B cell (primary cell): ENCODE results near the gene ALOX15B. TPM values are rescaled to one million over a fixed set of nuclear protein-coding genes. Genes with fewer than 3 reads are reported as not detected.

Experiments
- ATAC-seq: fragments of 200-7000 bp; cut with Tn5 transposase; one replicate; pipeline ENCODE4 v1.10.0; 2021; ENCODE audit warnings: low read depth, mild to moderate bottlenecking, moderate number of reproducible peaks, moderate library complexity
- CTCF ChIA-PET: fragments of 350-600 bp; sonication (Branson Sonifier 250); formaldehyde crosslinking; loops from one replicate; lab custom pipeline; 2021; ENCODE audit warnings: antibody characterized with exemption, inconsistent platforms; lab: Charles Lee
- POLR2A ChIA-PET: fragments of 350-600 bp; sonication (Branson Sonifier 250); formaldehyde crosslinking; loops from one replicate; lab custom pipeline; 2021; ENCODE audit warnings: antibody characterized with exemption; lab: Charles Lee
- DNase-seq: peaks from one replicate; pipeline ENCODE4 v3.0.0; 2013
- H2AFZ ChIP-seq: 2 replicates; pipeline ENCODE4 v1.6.1; 2012; ENCODE audit warnings: mild to moderate bottlenecking, low read depth, low read length; ENCODE audit not compliant: insufficient read depth, poor library complexity, severe bottlenecking
- H3K27ac ChIP-seq, 2 donors: 1 replicate in 1 of 2; 2 replicates in 1 of 2; pipeline ENCODE4 v1.5.1; 2012 to 2013; ENCODE audit warnings: low read length in 2 of 2, mild to moderate bottlenecking in 2 of 2, moderate library complexity in 1 of 2
- H3K27me3 ChIP-seq, 4 experiments: fragments of 200-600 bp in 1 of 4; sonication (generic) in 1 of 4; replicated peaks in 1 of 4; 1 replicate in 2 of 4; 2 replicates in 2 of 4; pipeline versions ENCODE4 v1.6.1 to v1.7.0; 2013 to 2016; ENCODE audit warnings: low read length in 3 of 4, mild to moderate bottlenecking in 2 of 4, mixed read lengths in 1 of 4, moderate library complexity in 1 of 4; ENCODE audit not compliant: insufficient read depth in 4 of 4, control insufficient read depth in 3 of 4; ENCODE audit errors: control extremely low read depth in 1 of 4
- H3K36me3 ChIP-seq, 2 experiments: replicated peaks in 1 of 2; 1 replicate in 1 of 2; 2 replicates in 1 of 2; pipeline versions ENCODE4 v1.6.1 to v1.7.1; 2013; ENCODE audit warnings: low read length in 1 of 2; ENCODE audit not compliant: insufficient read depth in 2 of 2, control insufficient read depth in 1 of 2; ENCODE audit errors: control extremely low read depth in 1 of 2, extremely low read depth in 1 of 2
- H3K4me1 ChIP-seq, 2 donors: fragments of 200-600 bp in 1 of 2; sonication (generic) in 1 of 2; 1 replicate in 1 of 2; 2 replicates in 1 of 2; pipeline versions ENCODE4 v1.5.1 to v1.6.1; 2013 to 2017; ENCODE audit warnings: low read length in 2 of 2; ENCODE audit not compliant: control insufficient read depth in 2 of 2, insufficient read depth in 2 of 2
- H3K4me2 ChIP-seq: replicated peaks from 2 replicates; pipeline ENCODE3; 2012; ENCODE audit warnings: mild to moderate bottlenecking, low read depth, low read length; ENCODE audit not compliant: poor library complexity, severe bottlenecking
- H3K4me3 ChIP-seq, 5 experiments: fragments of 200-600 bp in 1 of 5; sonication (generic) in 1 of 5; 1 replicate in 3 of 5; 2 replicates in 2 of 5; pipeline versions ENCODE4 v1.5.1 to v1.7.0; 2011 to 2016; ENCODE audit warnings: low read length in 4 of 5, mild to moderate bottlenecking in 4 of 5, low read depth in 2 of 5, control low read depth in 1 of 5, moderate library complexity in 1 of 5; ENCODE audit not compliant: insufficient read depth in 1 of 5; ENCODE audit errors: control extremely low read depth in 1 of 5, extremely low read depth in 1 of 5
- H3K79me2 ChIP-seq: fragments of 200-600 bp; sonication (generic); one replicate; pipeline ENCODE4 v1.6.0; 2016; ENCODE audit warnings: low read length; ENCODE audit not compliant: control insufficient read depth, insufficient read depth
- H3K9ac ChIP-seq: fragments of 200-600 bp; sonication (generic); 2 replicates; pipeline ENCODE4 v1.6.1; 2017; ENCODE audit warnings: mild to moderate bottlenecking, low read length, moderate library complexity
- H3K9me3 ChIP-seq, 3 donors: one replicate each; pipeline versions ENCODE4 v1.6.1 to v1.7.1; 2013; ENCODE audit warnings: low read length in 2 of 3; ENCODE audit not compliant: control insufficient read depth in 2 of 3, insufficient read depth in 1 of 3; ENCODE audit errors: control extremely low read depth in 1 of 3
- H4K20me1 ChIP-seq: 2 replicates; pipeline ENCODE4 v1.6.0; 2012; ENCODE audit warnings: mild to moderate bottlenecking, low read length; ENCODE audit not compliant: insufficient read depth, control insufficient read depth, poor library complexity, severe bottlenecking
- H3K27ac Mint-ChIP-seq: one replicate; pipeline ENCODE4 v1.8.0; 2021; ENCODE audit warnings: mixed read lengths
- H3K27me3 Mint-ChIP-seq: one replicate; pipeline ENCODE4 v1.8.0; 2021; ENCODE audit warnings: mixed read lengths
- H3K4me1 Mint-ChIP-seq: one replicate; pipeline ENCODE4 v1.8.0; 2021; ENCODE audit warnings: mixed read lengths
- H3K4me3 Mint-ChIP-seq: one replicate; pipeline ENCODE4 v1.8.0; 2021; ENCODE audit warnings: mixed read lengths
- H3K9me3 Mint-ChIP-seq: one replicate; pipeline ENCODE4 v1.8.0; 2022; ENCODE audit warnings: mixed read lengths; ENCODE audit not compliant: insufficient read depth
- EZH2 ChIP-seq: IDR thresholded peaks from 2 replicates; pipeline ENCODE4 v1.6.1; 2012; ENCODE audit warnings: borderline replicate concordance, low read depth, mild to moderate bottlenecking, moderate library complexity, low read length; ENCODE audit not compliant: insufficient read depth, poor library complexity, severe bottlenecking
- WGBS: methylation state at CpG from one replicate; pipeline ENCODE4 v1.1.5; 2013; ENCODE audit warnings: missing lambda C conversion rate; ENCODE audit not compliant: insufficient coverage; 5-methylcytosine and 5-hydroxymethylcytosine counted together
- intact Hi-C: fragments of 100-400 bp; cut with micrococcal nuclease; formaldehyde crosslinking; loops from one replicate; pipeline ENCODE4 v1.10.0; 2022
- polyA plus RNA-seq: library from polyadenylated mRNA; depleted of rRNA; stranded (reverse); fragments of >200 nt; gene quantifications from 2 replicates; pipeline ENCODE4 v1.2.3, GENCODE V29; 2012
- total RNA-seq, 2 donors: library from RNA; stranded (reverse); fragments of 120-200 nt in 1 of 2; gene quantifications; 1 replicate in 1 of 2; 2 replicates in 1 of 2; pipeline versions ENCODE4 v1.2.3 to v1.2.4, GENCODE V29; 2013 to 2022
- TF ChIP-seq, protein P1 (sequence below): fragments of 200-600 bp; IDR thresholded peaks from one replicate; pipeline ENCODE4 v1.8.0; 2022; ENCODE audit warnings: antibody characterized with exemption, mild to moderate bottlenecking

The ALOX15B gene
- total and polyA plus RNA-seq, 2 donors (not counting 1 experiment from before 2014, with no cell fraction given): 0.03 TPM; not detected in 1

- no peak overlapping the region for H3K27ac Mint-ChIP-seq
- H3K9me3 Mint-ChIP-seq: peaks cover 2% of the 10 kb centered on the region
- Histone ChIP-seq H3K36me3 (no peaks in the 10 kb centered on the region), H2AFZ (no peak overlapping the region), H3K9ac (no peak overlapping the region), H3K9me3 (peaks cover 0 to 2% (median 0%) of the 10 kb centered on the region in 3 donors), H3K4me2 (no peak overlapping the region), H3K27me3 (peaks cover 0 to 14% (median 7%) of the 10 kb centered on the region in 4 experiments), H3K79me2 (no peaks in the 10 kb centered on the region), H3K27ac (no peak overlapping the region), H3K4me3 (no peak overlapping the region), H3K4me1 (peaks cover 5 to 8% of the 10 kb centered on the region in 2 donors), H4K20me1 (no peaks in the 10 kb centered on the region)
- ChIA-PET CTCF (interaction anchor here (0.6 to 3.1 kb wide), 29 partner anchors 13 to 299 kb away, joined by 3 to 26 read pairs (median 4); partner anchors contain the start of genes NAA38 and RNF227), POLR2A (no interaction called here)
- TF ChIP-seq, protein P1, sequence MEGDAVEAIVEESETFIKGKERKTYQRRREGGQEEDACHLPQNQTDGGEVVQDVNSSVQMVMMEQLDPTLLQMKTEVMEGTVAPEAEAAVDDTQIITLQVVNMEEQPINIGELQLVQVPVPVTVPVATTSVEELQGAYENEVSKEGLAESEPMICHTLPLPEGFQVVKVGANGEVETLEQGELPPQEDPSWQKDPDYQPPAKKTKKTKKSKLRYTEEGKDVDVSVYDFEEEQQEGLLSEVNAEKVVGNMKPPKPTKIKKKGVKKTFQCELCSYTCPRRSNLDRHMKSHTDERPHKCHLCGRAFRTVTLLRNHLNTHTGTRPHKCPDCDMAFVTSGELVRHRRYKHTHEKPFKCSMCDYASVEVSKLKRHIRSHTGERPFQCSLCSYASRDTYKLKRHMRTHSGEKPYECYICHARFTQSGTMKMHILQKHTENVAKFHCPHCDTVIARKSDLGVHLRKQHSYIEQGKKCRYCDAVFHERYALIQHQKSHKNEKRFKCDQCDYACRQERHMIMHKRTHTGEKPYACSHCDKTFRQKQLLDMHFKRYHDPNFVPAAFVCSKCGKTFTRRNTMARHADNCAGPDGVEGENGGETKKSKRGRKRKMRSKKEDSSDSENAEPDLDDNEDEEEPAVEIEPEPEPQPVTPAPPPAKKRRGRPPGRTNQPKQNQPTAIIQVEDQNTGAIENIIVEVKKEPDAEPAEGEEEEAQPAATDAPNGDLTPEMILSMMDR: peak; percentile 56
- no peak for TF ChIP-seq EZH2
- intact Hi-C loops: loop anchor here (1.0 to 5.0 kb wide), 2 partner anchors 16 to 299 kb away; no protein-coding TSS in a partner anchor
- H3K27me3 Mint-ChIP-seq: peaks cover 42% of the 10 kb centered on the region
- H3K4me1 Mint-ChIP-seq: peaks cover 3% of the 10 kb centered on the region
- no peak overlapping the region for H3K4me3 Mint-ChIP-seq
- WGBS: 86% methylated on average over 4 of the region's 8 CpGs
- ATAC-seq (no peak), DNase-seq (peak; percentile 64)
Observed at GRCh38 chr17:8041249-8041928, 2.5 kb downstream of the ALOX15B start.

GRCh38 chr17:8041979-8042378 lies 3.1 kb downstream of the ALOX15B start:
- Histone ChIP-seq H3K9ac (no peak overlapping the region), H3K4me1 (peaks cover 5 to 8% of the 10 kb centered on the region in 2 donors), H3K27me3 (peaks cover 0 to 14% (median 7%) of the 10 kb centered on the region in 4 experiments), H3K9me3 (peaks cover 0 to 2% (median 0%) of the 10 kb centered on the region in 3 donors), H3K4me2 (no peak overlapping the region), H3K79me2 (no peaks in the 10 kb centered on the region), H3K27ac (no peak overlapping the region), H3K36me3 (no peaks in the 10 kb centered on the region), H4K20me1 (no peaks in the 10 kb centered on the region), H3K4me3 (no peak overlapping the region), H2AFZ (no peak overlapping the region)
- ChIA-PET CTCF (interaction anchor here (0.6 to 3.1 kb wide), 28 partner anchors 12 to 299 kb away, joined by 3 to 26 read pairs (median 4); partner anchors contain the start of genes NAA38 and RNF227), POLR2A (no interaction called here)
- Mint-ChIP-seq H3K9me3 (peaks cover 2% of the 10 kb centered on the region), H3K27me3 (peaks cover 47% of the 10 kb centered on the region), H3K4me3 (no peak overlapping the region), H3K4me1 (peaks cover 3% of the 10 kb centered on the region), H3K27ac (no peak overlapping the region)
- no peak for DNase-seq
- ATAC-seq: no peak
- intact Hi-C loops: loop anchor here (1.0 to 5.0 kb wide), 2 partner anchors 15 to 300 kb away; no protein-coding TSS in a partner anchor
- no peak for TF ChIP-seq EZH2
- TF ChIP-seq, protein P1: no peak
